ENCODE data around the gene LZTR1. TPM values are rescaled to one million over a fixed set of nuclear protein-coding genes. Genes with fewer than 3 reads are reported as not detected.

LZTR1 gene
- total and polyA plus RNA-seq, 2 of the 4 experiments (the other 2 are of a cell fraction) = 22.8 to 41.3 TPM

DNA sequence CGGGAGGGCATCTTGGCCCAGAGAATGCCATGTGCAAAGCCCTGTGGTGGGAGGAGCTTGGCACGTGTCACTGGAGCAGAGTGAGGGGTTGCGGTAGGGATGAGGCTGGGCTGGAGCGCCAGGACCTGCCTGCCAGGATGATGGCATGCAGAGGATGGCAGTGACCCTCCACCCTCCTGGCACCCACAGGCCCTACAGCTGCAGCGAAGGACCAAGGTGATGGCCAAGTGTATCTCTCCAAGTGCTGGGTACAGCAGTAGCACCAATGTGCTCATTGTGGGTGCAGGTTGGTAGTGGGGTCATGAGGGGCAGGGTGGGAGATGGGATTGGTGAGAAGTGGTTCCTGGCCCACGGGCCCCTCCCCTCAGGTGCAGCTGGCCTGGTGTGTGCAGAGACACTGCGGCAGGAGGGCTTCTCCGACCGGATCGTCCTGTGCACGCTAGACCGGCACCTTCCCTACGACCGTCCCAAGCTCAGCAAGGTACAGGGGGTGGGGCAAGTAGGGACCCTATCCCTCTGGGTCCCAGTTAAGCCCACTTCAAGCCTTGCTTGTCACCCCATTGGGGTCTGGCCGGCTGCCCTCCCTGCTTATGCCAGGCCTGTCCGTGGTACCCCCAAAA lies 7.7 kb upstream of the LZTR1 start:
- Histone ChIP-seq H3K36me3 (ENCODE audit: control insufficient read depth, insufficient read depth, low read length) (no peaks in the 10 kb centered on the region), H4K5ac (ENCODE audit: low read depth, low read length) (no peak overlapping the region), H3K79me1 (ENCODE audit: low read depth in 1 of 2, low read length in 2 of 2) (no peaks in the 10 kb centered on the region), H3K23ac (ENCODE audit: low read depth, low read length) (no peak overlapping the region), H3K27me3 (ENCODE audit: control insufficient read depth, insufficient read depth, low read length) (peaks cover 2% of the 10 kb centered on the region; the same call in 1 of the 2 replicates), H2BK120ac (ENCODE audit: low read depth, low read length) (no peak overlapping the region), H3K4ac (ENCODE audit: low read depth, low read length) (no peak overlapping the region), H2BK15ac (ENCODE audit: low read depth, low read length) (no peak overlapping the region), H2AFZ (replicated peaks; ENCODE audit: low read length, poor library complexity) (no peak overlapping the region), H2AK5ac (ENCODE audit: low read depth, low read length) (no peak overlapping the region), H3K4me1 (ENCODE audit: control insufficient read depth, insufficient read depth, low read length) (no peaks in the 10 kb centered on the region), H3K9me1 (ENCODE audit: insufficient read depth, low read length) (no peaks in the 10 kb centered on the region), H3K14ac (replicated peaks; ENCODE audit: low read depth, low read length) (no peak overlapping the region), H4K8ac (ENCODE audit: low read depth in 2 of 2, low read length in 2 of 2) (no peak overlapping the region), H4K20me1 (ENCODE audit: insufficient read depth, low read length) (no peaks in the 10 kb centered on the region), H3K9me3 (ENCODE audit: control insufficient read depth, insufficient read depth, low read length) (peaks cover 10% of the 10 kb centered on the region), H3K56ac (ENCODE audit: extremely low read depth, insufficient read depth, low read length) (no peak overlapping the region), H3K4me3 (ENCODE audit: insufficient read depth, low read depth, low read length) (no peak overlapping the region), H2AK9ac (replicated peaks; ENCODE audit: low read depth, low read length, poor library complexity) (no peak overlapping the region), H2BK5ac (ENCODE audit: low read depth, low read length, poor library complexity, severe bottlenecking) (no peak overlapping the region), H3K18ac (ENCODE audit: low read depth, low read length) (no peak overlapping the region), H4K91ac (ENCODE audit: insufficient read depth, low read depth, low read length) (no peak overlapping the region), H2BK20ac (ENCODE audit: low read depth, low read length) (no peak overlapping the region), H3K27ac (ENCODE audit: insufficient read depth, low read length) (no peak overlapping the region), H3K4me2 (ENCODE audit: low read depth, low read length) (no peak overlapping the region), H3K9ac (ENCODE audit: low read depth, low read length) (no peak overlapping the region)
- dilution Hi-C loops (cut with HindIII; ENCODE audit: low sequenced_read_pairs, unreplicated experiment) = no loop called here
- CTCF ChIA-PET = no interaction called here
- DNase-seq (no peak), ATAC-seq (ENCODE audit: low read depth) (no peak)
- BruUV-seq (replicated peaks) = no TSS peak
- in situ Hi-C loops (cut with MboI; ENCODE audit: low sequenced_read_pairs) = no loop called here
- 60% methylated on average over 1 of the region's 16 CpGs; no CpG with 5 or more reads in 1 of the 2 experiments for WGBS, 2 experiments (ENCODE audit: extremely low coverage in 2 of 2, insufficient read length in 1 of 2)
- TF ChIP-seq RCOR1 (IDR thresholded peaks at IDR 0.05; ENCODE audit: insufficient replicate concordance, low read length) (no peak), CHD1 (IDR thresholded peaks at IDR 0.05; ENCODE audit: low read depth, low read length) (no peak), SMC3 (IDR thresholded peaks at IDR 0.05; ENCODE audit: low read depth, low read length) (no peak), FOS (IDR thresholded peaks at IDR 0.05; ENCODE audit: low read depth, low read length) (no peak), RFX5 (IDR thresholded peaks at IDR 0.05; ENCODE audit: low read depth, low read length) (no peak), CEBPB (IDR thresholded peaks at IDR 0.05; ENCODE audit: low read depth, low read length) (no peak), BHLHE40 (IDR thresholded peaks at IDR 0.05; ENCODE audit: low read depth, low read length) (no peak), POLR2A (IDR thresholded peaks at IDR 0.05; ENCODE audit: low read depth, low read length) (no peak), MAZ (IDR thresholded peaks at IDR 0.05; ENCODE audit: borderline replicate concordance, low read depth, low read length) (no peak), NFE2L2 (IDR thresholded peaks at IDR 0.05; ENCODE audit: low read depth, low read length) (no peak), RAD21 (IDR thresholded peaks at IDR 0.05; ENCODE audit: low read length) (no peak)
- TF ChIP-seq, protein P1, sequence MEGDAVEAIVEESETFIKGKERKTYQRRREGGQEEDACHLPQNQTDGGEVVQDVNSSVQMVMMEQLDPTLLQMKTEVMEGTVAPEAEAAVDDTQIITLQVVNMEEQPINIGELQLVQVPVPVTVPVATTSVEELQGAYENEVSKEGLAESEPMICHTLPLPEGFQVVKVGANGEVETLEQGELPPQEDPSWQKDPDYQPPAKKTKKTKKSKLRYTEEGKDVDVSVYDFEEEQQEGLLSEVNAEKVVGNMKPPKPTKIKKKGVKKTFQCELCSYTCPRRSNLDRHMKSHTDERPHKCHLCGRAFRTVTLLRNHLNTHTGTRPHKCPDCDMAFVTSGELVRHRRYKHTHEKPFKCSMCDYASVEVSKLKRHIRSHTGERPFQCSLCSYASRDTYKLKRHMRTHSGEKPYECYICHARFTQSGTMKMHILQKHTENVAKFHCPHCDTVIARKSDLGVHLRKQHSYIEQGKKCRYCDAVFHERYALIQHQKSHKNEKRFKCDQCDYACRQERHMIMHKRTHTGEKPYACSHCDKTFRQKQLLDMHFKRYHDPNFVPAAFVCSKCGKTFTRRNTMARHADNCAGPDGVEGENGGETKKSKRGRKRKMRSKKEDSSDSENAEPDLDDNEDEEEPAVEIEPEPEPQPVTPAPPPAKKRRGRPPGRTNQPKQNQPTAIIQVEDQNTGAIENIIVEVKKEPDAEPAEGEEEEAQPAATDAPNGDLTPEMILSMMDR (conservative IDR thresholded peaks at IDR 0.05; ENCODE audit: low read depth, low read length) = no peak
- TF ChIP-seq, protein P2, sequence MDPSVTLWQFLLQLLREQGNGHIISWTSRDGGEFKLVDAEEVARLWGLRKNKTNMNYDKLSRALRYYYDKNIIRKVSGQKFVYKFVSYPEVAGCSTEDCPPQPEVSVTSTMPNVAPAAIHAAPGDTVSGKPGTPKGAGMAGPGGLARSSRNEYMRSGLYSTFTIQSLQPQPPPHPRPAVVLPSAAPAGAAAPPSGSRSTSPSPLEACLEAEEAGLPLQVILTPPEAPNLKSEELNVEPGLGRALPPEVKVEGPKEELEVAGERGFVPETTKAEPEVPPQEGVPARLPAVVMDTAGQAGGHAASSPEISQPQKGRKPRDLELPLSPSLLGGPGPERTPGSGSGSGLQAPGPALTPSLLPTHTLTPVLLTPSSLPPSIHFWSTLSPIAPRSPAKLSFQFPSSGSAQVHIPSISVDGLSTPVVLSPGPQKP (IDR thresholded peaks at IDR 0.05; ENCODE audit: borderline replicate concordance, low read depth, low read length) = no peak
- POLR2A ChIA-PET (ENCODE audit: unreplicated experiment) = no interaction called here
- intact Hi-C loops (cut with micrococcal nuclease) = no loop called here
